ENCODE measurements around the gene SELENOP. TPM values are rescaled to one million over a fixed set of nuclear protein-coding genes. Genes with fewer than 3 reads are reported as not detected.

The SELENOP gene
- total and polyA plus RNA-seq, 2 experiments from 2014 or later = 11.0 to 12.3 TPM

GRCh38 chr5:42825422-42826148 lies 13.9 kb upstream of the SELENOP start:
- H4K20me1 ChIP-seq (replicated peaks; ENCODE audit: insufficient read depth) = no peaks in the 10 kb centered on the region
- H3K27ac ChIP-seq (ENCODE audit: low read depth) = no peak overlapping the region
- H3K9me2 ChIP-seq (ENCODE audit: insufficient read depth) = no peaks in the 10 kb centered on the region
- H3K4me2 ChIP-seq = no peak overlapping the region
- H2AFZ ChIP-seq = no peak overlapping the region
- ATAC-seq (no peak), DNase-seq (ENCODE audit: low spot score) (no peak)
- H3K4me1 ChIP-seq (ENCODE audit: insufficient read depth) = no peaks in the 10 kb centered on the region
- Mint-ChIP-seq H3K27ac (no peak overlapping the region), H3K36me3 (ENCODE audit: low read depth) (no peaks in the 10 kb centered on the region), H3K4me3 (no peak overlapping the region), H3K9me3 (no peaks in the 10 kb centered on the region), H3K4me1 (no peaks in the 10 kb centered on the region), H3K27me3 (ENCODE audit: insufficient read depth, low read depth, poor library complexity) (peaks cover 2% of the 10 kb centered on the region)
- no peaks in the 10 kb centered on the region for H3K79me2 ChIP-seq (replicated peaks; ENCODE audit: insufficient read depth)
- H3K4me3 ChIP-seq = no peak overlapping the region
- no peaks in the 10 kb centered on the region for H3K36me3 ChIP-seq (ENCODE audit: insufficient read depth)
- no peaks in the 10 kb centered on the region for H3K27me3 ChIP-seq (ENCODE audit: insufficient read depth)
- no peak for TF ChIP-seq EZH2 (IDR thresholded peaks at IDR 0.05; ENCODE audit: low read depth, unreplicated experiment)
- TF ChIP-seq JUNB (IDR thresholded peaks at IDR 0.05; ENCODE audit: unreplicated experiment) = no peak
- no peak for TF ChIP-seq ZNF462 (CRISPR knock-in tag; IDR thresholded peaks at IDR 0.05)
- no peak for TF ChIP-seq EZH2phosphoT487 (IDR thresholded peaks at IDR 0.05; ENCODE audit: unreplicated experiment)
- TF ChIP-seq STAT1 (IDR thresholded peaks at IDR 0.05; ENCODE audit: unreplicated experiment) = no peak
- TF ChIP-seq ETS1 (IDR thresholded peaks at IDR 0.05) = no peak
- TF ChIP-seq NANOG (IDR thresholded peaks at IDR 0.05; ENCODE audit: borderline replicate concordance) = no peak
- TF ChIP-seq, protein P1, sequence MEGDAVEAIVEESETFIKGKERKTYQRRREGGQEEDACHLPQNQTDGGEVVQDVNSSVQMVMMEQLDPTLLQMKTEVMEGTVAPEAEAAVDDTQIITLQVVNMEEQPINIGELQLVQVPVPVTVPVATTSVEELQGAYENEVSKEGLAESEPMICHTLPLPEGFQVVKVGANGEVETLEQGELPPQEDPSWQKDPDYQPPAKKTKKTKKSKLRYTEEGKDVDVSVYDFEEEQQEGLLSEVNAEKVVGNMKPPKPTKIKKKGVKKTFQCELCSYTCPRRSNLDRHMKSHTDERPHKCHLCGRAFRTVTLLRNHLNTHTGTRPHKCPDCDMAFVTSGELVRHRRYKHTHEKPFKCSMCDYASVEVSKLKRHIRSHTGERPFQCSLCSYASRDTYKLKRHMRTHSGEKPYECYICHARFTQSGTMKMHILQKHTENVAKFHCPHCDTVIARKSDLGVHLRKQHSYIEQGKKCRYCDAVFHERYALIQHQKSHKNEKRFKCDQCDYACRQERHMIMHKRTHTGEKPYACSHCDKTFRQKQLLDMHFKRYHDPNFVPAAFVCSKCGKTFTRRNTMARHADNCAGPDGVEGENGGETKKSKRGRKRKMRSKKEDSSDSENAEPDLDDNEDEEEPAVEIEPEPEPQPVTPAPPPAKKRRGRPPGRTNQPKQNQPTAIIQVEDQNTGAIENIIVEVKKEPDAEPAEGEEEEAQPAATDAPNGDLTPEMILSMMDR (conservative IDR thresholded peaks at IDR 0.05; ENCODE audit: low read depth in 2 of 2) = no peak
- no peak for TF ChIP-seq CREB1 (CRISPR knock-in tag; IDR thresholded peaks at IDR 0.05; ENCODE audit: low read depth)
- no peak for TF ChIP-seq REST (IDR thresholded peaks at IDR 0.05; ENCODE audit: unreplicated experiment)
- no peak for TF ChIP-seq ZNF331 (CRISPR knock-in tag; IDR thresholded peaks at IDR 0.05; ENCODE audit: low read depth)
- TF ChIP-seq POLR2AphosphoS5 (IDR thresholded peaks at IDR 0.05; ENCODE audit: low read depth) = no peak
- no peak for TF ChIP-seq ZNF114 (CRISPR knock-in tag; IDR thresholded peaks at IDR 0.05)
- no peaks in the 10 kb centered on the region for H3F3A ChIP-seq (replicated peaks; ENCODE audit: low read depth)
